Transverse colon (tissue), 3 donors: ENCODE data around the gene STX10.

ENCODE experiments used
- POLR2A ChIP-seq: fragments of 450-650 bp; IDR thresholded peaks from one replicate; pipeline ENCODE4 v1.6.1; 2016; ENCODE audit warnings: antibody characterized with exemption, mild to moderate bottlenecking, moderate library complexity
- TF ChIP-seq, protein P1 (sequence below), 5 experiments: fragments of 200-600 bp in 3 of 5; fragments of 450-650 bp in 2 of 5; sonication (generic) in 3 of 5; IDR thresholded peaks; 1 replicate in 2 of 5; 2 replicates in 3 of 5; pipeline ENCODE4 v1.5.1; 2016 to 2017; ENCODE audit warnings: antibody characterized with exemption in 5 of 5, inconsistent platforms in 3 of 5, mild to moderate bottlenecking in 2 of 5, moderate library complexity in 1 of 5

- TF ChIP-seq, protein P1, sequence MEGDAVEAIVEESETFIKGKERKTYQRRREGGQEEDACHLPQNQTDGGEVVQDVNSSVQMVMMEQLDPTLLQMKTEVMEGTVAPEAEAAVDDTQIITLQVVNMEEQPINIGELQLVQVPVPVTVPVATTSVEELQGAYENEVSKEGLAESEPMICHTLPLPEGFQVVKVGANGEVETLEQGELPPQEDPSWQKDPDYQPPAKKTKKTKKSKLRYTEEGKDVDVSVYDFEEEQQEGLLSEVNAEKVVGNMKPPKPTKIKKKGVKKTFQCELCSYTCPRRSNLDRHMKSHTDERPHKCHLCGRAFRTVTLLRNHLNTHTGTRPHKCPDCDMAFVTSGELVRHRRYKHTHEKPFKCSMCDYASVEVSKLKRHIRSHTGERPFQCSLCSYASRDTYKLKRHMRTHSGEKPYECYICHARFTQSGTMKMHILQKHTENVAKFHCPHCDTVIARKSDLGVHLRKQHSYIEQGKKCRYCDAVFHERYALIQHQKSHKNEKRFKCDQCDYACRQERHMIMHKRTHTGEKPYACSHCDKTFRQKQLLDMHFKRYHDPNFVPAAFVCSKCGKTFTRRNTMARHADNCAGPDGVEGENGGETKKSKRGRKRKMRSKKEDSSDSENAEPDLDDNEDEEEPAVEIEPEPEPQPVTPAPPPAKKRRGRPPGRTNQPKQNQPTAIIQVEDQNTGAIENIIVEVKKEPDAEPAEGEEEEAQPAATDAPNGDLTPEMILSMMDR (IDR thresholded peaks at IDR 0.05), result no peak
- no peak for TF ChIP-seq POLR2A
These were observed 40.6 kb downstream of the STX10 start for GRCh38 chr19:13109361-13110098.
